A549 (cell line): ENCODE measurements around the gene PPP6R1. TPM values are rescaled to one million over a fixed set of nuclear protein-coding genes. Genes with fewer than 3 reads are reported as not detected.

Source experiments
- ATAC-seq, 2 experiments: fragments of 200-7000 bp in 1 of 2; fragments of >200 bp in 1 of 2; cut with Nextera tagmentation in 1 of 2; cut with Tn5 transposase in 1 of 2; 3 replicates each; pipeline versions ENCODE4 v1.8.0 to v1.9.1; 2018 to 2020; ENCODE audit warnings: mild to moderate bottlenecking in 1 of 2, moderate library complexity in 1 of 2
- CTCF ChIA-PET: fragments of 300-600 bp; sonication (Branson Sonifier 250); formaldehyde crosslinking; extraction: SDS; loops from one replicate; lab custom pipeline; 2021; ENCODE audit warnings: antibody characterized with exemption, inconsistent platforms; lab: Yijun Ruan, JAX
- POLR2A ChIA-PET: fragments of 350-600 bp; formaldehyde crosslinking; extraction: SDS; loops from one replicate; lab custom pipeline; 2021; ENCODE audit warnings: antibody characterized with exemption, inconsistent platforms; lab: Yijun Ruan, JAX
- DNase-seq, 2 experiments: peaks; one replicate each; pipeline versions ENCODE4 v3.0.0 to v3.0.0-alpha.2; 2011 to 2016; ENCODE audit warnings: low read depth in 1 of 2, low spot score in 1 of 2
- FAIRE-seq: peaks from 2 replicates; lab custom pipeline; 2011; peaks lifted over from hg19 to GRCh38; lab: Jason Lieb, UNC
- H3K27ac ChIP-seq, 2 experiments: fragments of >200 bp; sonication (Bioruptor Twin); formaldehyde crosslinking; 3 replicates each; pipeline ENCODE4 v1.5.1; 2016 to 2017
- H3K4me1 ChIP-seq: fragments of >200 bp; sonication (Bioruptor Twin); formaldehyde crosslinking; 3 replicates; pipeline ENCODE4 v1.6.1; 2016
- H3K4me2 ChIP-seq: fragments of >200 bp; sonication (Bioruptor Twin); formaldehyde crosslinking; 3 replicates; pipeline ENCODE4 v1.6.1; 2016
- H3K4me3 ChIP-seq: fragments of >200 bp; sonication (Bioruptor Twin); formaldehyde crosslinking; 3 replicates; pipeline ENCODE4 v1.5.1; 2016
- H3K9me3 ChIP-seq: fragments of >200 bp; sonication (Bioruptor Twin); formaldehyde crosslinking; 3 replicates; pipeline ENCODE4 v1.6.1; 2016
- CEBPB ChIP-seq, 2 experiments: fragments of >200 bp in 1 of 2; sonication (Bioruptor Twin) in 1 of 2; formaldehyde crosslinking in 1 of 2; IDR thresholded peaks; 2 replicates each; pipeline ENCODE4 v1.6.1; 2012 to 2016
- EHF ChIP-seq: fragments of 250-450 bp; sonication (Bioruptor Pico); IDR thresholded peaks from 2 replicates; pipeline ENCODE4 v1.5.0; 2020; ENCODE audit warnings: mild to moderate bottlenecking
- ESRRA ChIP-seq: fragments of 150-350 bp; IDR thresholded peaks from 2 replicates; pipeline ENCODE4 v1.6.1; 2014; ENCODE audit warnings: mild to moderate bottlenecking, low read length, borderline replicate concordance
- FOSL2 ChIP-seq, 2 experiments: fragments of 450-650 bp in 1 of 2; fragments of >200 bp in 1 of 2; sonication (Bioruptor Twin) in 1 of 2; formaldehyde crosslinking; IDR thresholded peaks; 2 replicates each; pipeline versions ENCODE4 v1.5.0 to v1.6.1; 2016 to 2020; ENCODE audit warnings: mild to moderate bottlenecking in 1 of 2, moderate library complexity in 1 of 2
- FOXS1 ChIP-seq: fragments of 250-450 bp; sonication (Bioruptor Pico); IDR thresholded peaks from 2 replicates; pipeline ENCODE4 v1.5.0; 2020; ENCODE audit warnings: mild to moderate bottlenecking, moderate library complexity
- JUNB ChIP-seq: fragments of >200 bp; sonication (Bioruptor Twin); formaldehyde crosslinking; IDR thresholded peaks from 2 replicates; pipeline ENCODE4 v1.6.1; 2016
- KDM1A ChIP-seq: fragments of 200-600 bp; sonication (generic); IDR thresholded peaks from 2 replicates; pipeline ENCODE4 v1.6.1; 2016; ENCODE audit warnings: low read depth, mild to moderate bottlenecking
- KDM5A ChIP-seq: fragments of 200-600 bp; sonication (generic); IDR thresholded peaks from 2 replicates; pipeline ENCODE4 v1.6.1; 2016; ENCODE audit warnings: antibody characterized with exemption, mild to moderate bottlenecking
- MAX ChIP-seq: IDR thresholded peaks from 2 replicates; pipeline ENCODE4 v1.6.1; 2012
- MYC ChIP-seq: IDR thresholded peaks from 2 replicates; pipeline ENCODE4 v1.6.1; 2012; ENCODE audit warnings: mild to moderate bottlenecking, inconsistent platforms, low read length, improper control_type of control experiment, borderline replicate concordance
- NPAS2 ChIP-seq: fragments of 250-450 bp; sonication (Bioruptor Pico); IDR thresholded peaks from 2 replicates; pipeline ENCODE4 v1.8.0; 2022; ENCODE audit warnings: mild to moderate bottlenecking, moderate library complexity, borderline replicate concordance
- NR3C1 ChIP-seq: fragments of >200 bp; sonication (Bioruptor Twin); formaldehyde crosslinking; IDR thresholded peaks from 3 replicates; pipeline ENCODE4 v1.6.1; 2017
- PBX3 ChIP-seq: IDR thresholded peaks from 2 replicates; pipeline ENCODE4 v1.6.1; 2012
- POLR2A ChIP-seq: IDR thresholded peaks from 2 replicates; pipeline ENCODE4 v1.6.1; 2012; ENCODE audit warnings: mild to moderate bottlenecking, low read length
- RAD21 ChIP-seq, 2 experiments: fragments of >200 bp in 1 of 2; sonication (Bioruptor Twin) in 1 of 2; formaldehyde crosslinking in 1 of 2; IDR thresholded peaks in 1 of 2; conservative IDR thresholded peaks in 1 of 2; 2 replicates in 1 of 2; 3 replicates in 1 of 2; pipeline ENCODE4 v1.6.1; 2012 to 2018; ENCODE audit warnings: inconsistent platforms in 1 of 2
- REST ChIP-seq: fragments of 200-600 bp; sonication (generic); IDR thresholded peaks from 2 replicates; pipeline ENCODE4 v1.6.1; 2016; ENCODE audit warnings: antibody characterized with exemption, mild to moderate bottlenecking, moderate library complexity
- SMC3 ChIP-seq: fragments of >200 bp; sonication (Bioruptor Twin); formaldehyde crosslinking; IDR thresholded peaks from 3 replicates; pipeline ENCODE4 v1.6.1; 2018; ENCODE audit warnings: inconsistent platforms
- WGBS: methylation state at CpG from one replicate; pipeline ENCODE4 v1.1.6; 2017; ENCODE audit errors: missing lambda C conversion rate; 5-methylcytosine and 5-hydroxymethylcytosine counted together
- polyA plus RNA-seq, 4 experiments: library from polyadenylated mRNA; depleted of rRNA in 3 of 4; stranded (reverse); fragments of >200 nt; fragmentation: RNase III in 1 of 4; extraction: RNeasy Plus Mini Kit Qiagen cat#74134 plus additional on column Dnase treatment in 1 of 4; gene quantifications; 2 replicates in 3 of 4; 3 replicates in 1 of 4; pipeline ENCODE4 v1.2.3, GENCODE V29; 2011 to 2017
- TF ChIP-seq, protein P1 (sequence below): fragments of >200 bp; sonication (Bioruptor Twin); formaldehyde crosslinking; IDR thresholded peaks from 3 replicates; pipeline ENCODE4 v1.5.1; 2016

The PPP6R1 gene
- polyA plus RNA-seq, 2 of the 4 experiments (the other 2 are of a cell fraction): 42.9 to 78.0 TPM

DNA sequence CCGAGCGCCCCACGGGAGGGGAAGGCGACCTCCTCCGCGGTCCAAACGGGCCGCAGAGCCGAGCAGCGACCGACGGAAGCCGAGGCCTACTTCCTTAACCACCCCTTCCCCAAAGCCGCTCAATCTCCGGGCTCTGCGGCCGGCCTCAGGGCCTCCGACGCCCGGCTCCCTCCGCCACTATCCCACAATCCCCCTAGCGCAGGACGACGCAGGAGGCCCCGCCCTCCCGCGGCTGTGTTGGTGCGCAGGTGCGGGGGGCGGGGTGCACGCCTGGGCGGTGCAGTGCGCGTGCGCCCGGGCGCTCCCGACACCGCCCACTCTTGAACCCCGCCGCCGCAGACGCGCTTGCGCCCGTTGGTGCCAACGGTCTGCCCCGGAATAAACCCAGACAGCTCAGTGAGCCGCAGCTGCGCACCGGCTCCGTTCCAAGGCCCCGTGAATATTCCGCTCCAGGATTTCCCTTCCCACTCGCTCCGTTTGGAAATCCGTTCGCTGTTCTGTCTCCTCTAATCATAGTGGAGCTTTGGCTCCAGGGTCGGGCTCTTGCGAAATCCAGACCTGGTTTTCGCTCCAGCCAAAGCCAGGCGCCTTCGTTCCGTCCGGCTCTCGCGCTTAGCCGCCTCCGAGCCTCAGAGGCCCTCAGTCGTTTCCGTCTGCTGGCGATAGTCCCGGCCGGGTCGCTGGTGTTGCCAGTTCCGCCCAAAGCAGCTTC lies at the start of gene PPP6R1 (continued):
- TF ChIP-seq MAX (peak; percentile 92), RAD21 (conservative IDR thresholded peaks at IDR 0.05 in 1 of 2, IDR thresholded peaks at IDR 0.05 in 1 of 2) (peak; percentile 44 to 61; a peak in 4 of 5 replicates), PBX3 (peak; percentile 75), REST (peak; percentile 54)

GRCh38 chr19:55308281-55308680 lies 49.5 kb upstream of the PPP6R1 start:
- TF ChIP-seq ESRRA (no peak), EHF (no peak), SMC3 (no peak), JUNB (no peak), NR3C1 (no peak), KDM1A (no peak), POLR2A (no peak), FOSL2 (IDR thresholded peaks at IDR 0.05) (no peak), FOSL2 (CRISPR knock-in tag; IDR thresholded peaks at IDR 0.05) (no peak), CEBPB (IDR thresholded peaks at IDR 0.05) (no peak), NPAS2 (no peak), KDM5A (no peak), MYC (no peak), FOXS1 (no peak)
- TF ChIP-seq, protein P1, sequence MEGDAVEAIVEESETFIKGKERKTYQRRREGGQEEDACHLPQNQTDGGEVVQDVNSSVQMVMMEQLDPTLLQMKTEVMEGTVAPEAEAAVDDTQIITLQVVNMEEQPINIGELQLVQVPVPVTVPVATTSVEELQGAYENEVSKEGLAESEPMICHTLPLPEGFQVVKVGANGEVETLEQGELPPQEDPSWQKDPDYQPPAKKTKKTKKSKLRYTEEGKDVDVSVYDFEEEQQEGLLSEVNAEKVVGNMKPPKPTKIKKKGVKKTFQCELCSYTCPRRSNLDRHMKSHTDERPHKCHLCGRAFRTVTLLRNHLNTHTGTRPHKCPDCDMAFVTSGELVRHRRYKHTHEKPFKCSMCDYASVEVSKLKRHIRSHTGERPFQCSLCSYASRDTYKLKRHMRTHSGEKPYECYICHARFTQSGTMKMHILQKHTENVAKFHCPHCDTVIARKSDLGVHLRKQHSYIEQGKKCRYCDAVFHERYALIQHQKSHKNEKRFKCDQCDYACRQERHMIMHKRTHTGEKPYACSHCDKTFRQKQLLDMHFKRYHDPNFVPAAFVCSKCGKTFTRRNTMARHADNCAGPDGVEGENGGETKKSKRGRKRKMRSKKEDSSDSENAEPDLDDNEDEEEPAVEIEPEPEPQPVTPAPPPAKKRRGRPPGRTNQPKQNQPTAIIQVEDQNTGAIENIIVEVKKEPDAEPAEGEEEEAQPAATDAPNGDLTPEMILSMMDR: no peak
- POLR2A ChIA-PET: interaction anchor here (0.6 kb wide), 1 partner anchor 239 kb away, joined by 3 read pairs; no protein-coding TSS in a partner anchor

More at GRCh38 chr19:55308281-55308680, 49.5 kb upstream of the PPP6R1 start:
- Histone ChIP-seq H3K27ac (no peak overlapping the region), H3K4me3 (no peak overlapping the region), H3K4me1 (no peaks in the 10 kb centered on the region), H3K9me3 (no peaks in the 10 kb centered on the region), H3K4me2 (no peak overlapping the region)
- no peak for DNase-seq
- WGBS: 84% methylated on average over 11 of the region's 11 CpGs
- CTCF ChIA-PET: interaction anchor here (0.9 to 1.3 kb wide), 2 partner anchors 16 to 31 kb away, joined by 3 read pairs; partner anchors contain the start of gene KMT5C
- FAIRE-seq: no peak
- no peak for ATAC-seq
